Measurements from ENCODE around the gene RAB8B. TPM values are rescaled to one million over a fixed set of nuclear protein-coding genes. Genes with fewer than 3 reads are reported as not detected.
A peak's percentile ranks its signal among the peaks of the same experiment; 100 is the strongest.

RAB8B gene
- total and polyA plus RNA-seq, 2 experiments from 2014 or later, result 5.1 to 12.4 TPM

DNA sequence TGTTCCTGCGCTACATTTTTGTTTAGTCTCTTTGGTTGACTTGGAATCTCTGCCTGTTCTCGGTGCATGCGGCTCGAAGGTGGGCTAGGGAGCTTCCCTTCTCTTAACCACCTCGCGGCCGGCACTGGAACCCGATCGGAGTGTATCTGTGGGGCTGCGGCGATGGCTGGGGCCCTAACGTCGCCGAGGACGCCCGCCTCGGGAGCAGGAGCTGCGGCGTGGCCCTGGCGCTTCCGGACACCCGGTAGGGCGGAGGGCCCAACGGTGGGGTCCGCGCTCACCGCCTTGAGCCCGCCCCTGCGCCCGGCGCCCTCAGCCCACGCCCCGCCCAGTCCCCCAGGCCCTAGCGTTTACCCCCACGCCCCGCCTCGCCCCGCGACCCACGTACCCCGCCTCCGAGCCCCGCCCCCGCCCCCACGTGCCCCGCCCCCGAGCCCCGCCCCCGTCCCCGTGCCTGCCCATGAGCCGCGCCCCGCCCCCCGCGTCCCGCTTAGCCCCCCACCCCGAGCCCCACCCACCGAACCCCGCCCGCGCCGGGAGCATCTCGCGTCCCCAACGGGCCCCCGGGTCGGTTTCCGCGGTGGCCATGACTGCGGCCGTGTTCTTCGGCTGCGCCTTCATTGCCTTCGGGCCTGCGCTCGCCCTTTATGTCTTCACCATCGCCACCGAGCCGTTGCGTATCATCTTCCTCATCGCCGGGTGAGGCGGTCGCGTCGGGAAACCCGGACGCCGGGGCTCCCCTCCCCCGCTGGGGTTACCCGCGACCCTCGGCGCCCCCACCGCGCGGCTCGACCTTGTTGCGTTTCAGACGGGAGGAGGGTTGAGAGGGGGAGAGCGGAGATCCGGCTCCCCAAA lies 87.9 kb downstream of the RAB8B start, which contains the start of gene APH1B:
TSS of gene APH1B (plus strand) at position 568 of the 855 bp plus-strand sequence. CDS start at position 587, 19 bp downstream.
- TF ChIP-seq, protein P1, sequence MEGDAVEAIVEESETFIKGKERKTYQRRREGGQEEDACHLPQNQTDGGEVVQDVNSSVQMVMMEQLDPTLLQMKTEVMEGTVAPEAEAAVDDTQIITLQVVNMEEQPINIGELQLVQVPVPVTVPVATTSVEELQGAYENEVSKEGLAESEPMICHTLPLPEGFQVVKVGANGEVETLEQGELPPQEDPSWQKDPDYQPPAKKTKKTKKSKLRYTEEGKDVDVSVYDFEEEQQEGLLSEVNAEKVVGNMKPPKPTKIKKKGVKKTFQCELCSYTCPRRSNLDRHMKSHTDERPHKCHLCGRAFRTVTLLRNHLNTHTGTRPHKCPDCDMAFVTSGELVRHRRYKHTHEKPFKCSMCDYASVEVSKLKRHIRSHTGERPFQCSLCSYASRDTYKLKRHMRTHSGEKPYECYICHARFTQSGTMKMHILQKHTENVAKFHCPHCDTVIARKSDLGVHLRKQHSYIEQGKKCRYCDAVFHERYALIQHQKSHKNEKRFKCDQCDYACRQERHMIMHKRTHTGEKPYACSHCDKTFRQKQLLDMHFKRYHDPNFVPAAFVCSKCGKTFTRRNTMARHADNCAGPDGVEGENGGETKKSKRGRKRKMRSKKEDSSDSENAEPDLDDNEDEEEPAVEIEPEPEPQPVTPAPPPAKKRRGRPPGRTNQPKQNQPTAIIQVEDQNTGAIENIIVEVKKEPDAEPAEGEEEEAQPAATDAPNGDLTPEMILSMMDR (IDR thresholded peaks at IDR 0.05; ENCODE audit: low read depth, low read length), result no peak
- Histone ChIP-seq H3K27ac (no peak within 1 kb of the TSS), H3K9me3 (ENCODE audit: low read depth) (no peaks in the 10 kb centered on the region), H3K27me3 (no peaks in the 10 kb centered on the region), H3K36me3 (no peaks in the 10 kb centered on the region), H3K4me3 (peak within 1 kb of the TSS; percentile 62), H3K4me1 (ENCODE audit: low read depth) (peaks cover 9% of the 10 kb centered on the region)
- peak; percentile 81 to 90 for DNase-seq (ENCODE audit: low read depth in 1 of 2, low spot score in 1 of 2)

DNA sequence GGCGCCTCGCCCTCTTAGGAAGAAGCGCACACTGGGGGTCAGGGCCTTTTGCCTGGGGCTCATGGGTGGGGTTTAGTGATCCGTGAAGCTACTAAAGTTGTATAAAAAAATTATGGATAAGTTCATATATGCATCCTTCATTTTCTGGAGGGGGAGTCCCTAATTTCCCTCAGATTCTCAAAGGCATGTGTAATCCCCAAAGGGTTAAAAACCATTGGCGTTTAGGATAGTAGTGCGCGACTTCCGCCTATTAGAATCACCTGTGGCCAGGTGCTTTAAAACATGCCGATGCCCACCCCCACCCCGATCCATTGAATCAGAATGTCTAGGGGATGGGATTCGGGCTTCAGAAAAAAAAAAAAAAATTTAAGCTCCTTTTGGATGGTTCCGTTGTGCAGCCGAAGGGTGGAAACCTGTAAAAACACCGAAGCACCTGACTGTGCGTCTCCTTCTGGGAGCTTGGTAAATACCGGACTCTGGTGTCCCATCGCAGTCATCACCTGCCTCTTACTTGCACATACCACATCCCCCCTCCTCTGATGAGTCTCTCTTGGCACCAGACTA lies 88.6 kb downstream of the RAB8B start:
- peak in 1 of 2 donors; percentile 13 for DNase-seq (ENCODE audit: low read depth in 1 of 2, low spot score in 1 of 2)
- Histone ChIP-seq H3K4me3 (peak overlapping the region; percentile 62), H3K27ac (no peak overlapping the region), H3K9me3 (ENCODE audit: low read depth) (no peaks in the 10 kb centered on the region), H3K27me3 (no peaks in the 10 kb centered on the region), H3K36me3 (no peaks in the 10 kb centered on the region), H3K4me1 (ENCODE audit: low read depth) (peaks cover 9% of the 10 kb centered on the region)
- TF ChIP-seq, protein P1 (IDR thresholded peaks at IDR 0.05; ENCODE audit: low read depth, low read length), result no peak

DNA sequence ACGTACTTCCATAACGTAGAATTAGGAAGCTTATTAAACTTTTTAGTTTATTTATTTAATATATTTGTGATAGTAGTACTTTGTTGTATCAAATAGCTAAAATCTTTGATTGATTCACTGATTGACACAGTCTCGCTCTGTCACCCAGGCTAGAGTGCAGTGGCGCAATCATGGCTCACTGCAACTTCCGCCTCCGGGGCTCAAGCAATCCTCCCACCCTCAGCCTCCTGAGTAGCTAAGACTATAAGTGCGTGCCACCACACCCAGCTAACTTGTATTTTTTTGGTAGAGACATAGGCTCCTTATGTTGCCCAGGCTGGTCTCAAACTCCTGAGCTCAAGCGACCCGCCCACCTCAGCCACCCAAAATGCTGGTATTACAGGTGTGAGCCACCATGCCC lies 93.7 kb downstream of the RAB8B start:
- Histone ChIP-seq H3K27me3 (no peaks in the 10 kb centered on the region), H3K4me1 (ENCODE audit: low read depth) (no peaks in the 10 kb centered on the region), H3K4me3 (no peak overlapping the region), H3K36me3 (no peaks in the 10 kb centered on the region), H3K9me3 (ENCODE audit: low read depth) (no peaks in the 10 kb centered on the region), H3K27ac (no peak overlapping the region)
- DNase-seq (ENCODE audit: low read depth in 1 of 2, low spot score in 1 of 2), result no peak
- TF ChIP-seq, protein P1 (IDR thresholded peaks at IDR 0.05; ENCODE audit: low read depth, low read length), result no peak

DNA sequence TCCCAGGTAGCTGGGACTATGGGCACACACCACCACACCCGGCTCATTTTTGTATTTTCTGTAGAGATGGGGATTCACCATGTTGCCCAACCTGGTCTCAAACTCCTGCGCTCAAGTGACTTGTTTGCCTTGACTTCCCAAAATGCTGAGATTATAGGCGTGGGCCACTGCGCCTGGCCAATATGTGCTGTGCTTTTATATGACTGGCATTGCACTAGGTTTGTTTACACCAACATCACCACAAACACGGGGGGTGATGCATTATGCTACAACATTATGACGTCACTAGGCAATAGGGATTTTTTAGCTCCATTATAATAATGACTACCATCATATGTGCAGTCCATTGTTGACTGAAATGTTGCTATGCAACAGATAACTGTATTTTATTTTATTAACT lies 94.9 kb downstream of the RAB8B start:
- H3K4me1 ChIP-seq (ENCODE audit: low read depth), result no peaks in the 10 kb centered on the region
- no peak overlapping the region for H3K27ac ChIP-seq
- no peak overlapping the region for H3K4me3 ChIP-seq
- H3K9me3 ChIP-seq (ENCODE audit: low read depth), result no peaks in the 10 kb centered on the region
- no peak for DNase-seq (ENCODE audit: low read depth in 1 of 2, low spot score in 1 of 2)
- TF ChIP-seq, protein P1 (IDR thresholded peaks at IDR 0.05; ENCODE audit: low read depth, low read length), result no peak
- H3K27me3 ChIP-seq, result no peaks in the 10 kb centered on the region
- H3K36me3 ChIP-seq, result no peaks in the 10 kb centered on the region

DNA sequence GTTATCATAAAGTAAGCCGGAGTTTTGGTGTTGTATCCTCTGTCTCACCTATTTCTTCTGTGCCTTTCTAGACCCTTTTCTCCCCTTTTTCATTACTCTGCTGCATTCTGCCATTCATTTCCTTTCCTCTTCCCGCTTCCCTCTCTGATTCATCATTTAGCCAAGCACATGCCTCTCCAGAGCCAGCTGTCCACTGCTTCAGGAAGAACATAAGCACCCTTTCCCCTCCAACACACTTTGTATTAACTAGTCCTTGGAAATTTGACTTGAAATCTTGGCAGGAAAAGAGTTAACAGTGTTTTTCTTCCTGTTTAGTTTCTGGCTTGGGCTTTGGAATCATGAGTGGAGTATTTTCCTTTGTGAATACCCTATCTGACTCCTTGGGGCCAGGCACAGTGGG lies 97.7 kb downstream of the RAB8B start:
- Histone ChIP-seq H3K27me3 (no peaks in the 10 kb centered on the region), H3K4me1 (ENCODE audit: low read depth) (no peaks in the 10 kb centered on the region), H3K27ac (no peak overlapping the region), H3K9me3 (ENCODE audit: low read depth) (no peaks in the 10 kb centered on the region), H3K36me3 (no peaks in the 10 kb centered on the region), H3K4me3 (no peak overlapping the region)
- TF ChIP-seq, protein P1 (IDR thresholded peaks at IDR 0.05; ENCODE audit: low read depth, low read length), result no peak
- peak in 1 of 2 donors; percentile 47 for DNase-seq (ENCODE audit: low read depth in 1 of 2, low spot score in 1 of 2)

All from cardiac muscle cell (in vitro differentiated cells and primary cell).